ENCODE results near the gene FNDC11. TPM values are rescaled to one million over a fixed set of nuclear protein-coding genes. Genes with fewer than 3 reads are reported as not detected.
A peak's percentile ranks its signal among the peaks of the same experiment; 100 is the strongest.

FNDC11 gene
- total and polyA plus RNA-seq, 2 of the 13 experiments (the other 11 are each of a cell fraction or from before 2014, with no cell fraction given): 0.07 TPM; not detected in 1

- TF ChIP-seq STAG1 (CRISPR knock-in tag; IDR thresholded peaks at IDR 0.05): 0 out of 2 replicates have a peak, but pooled peaks have one; percentile 19
- no peak for TF ChIP-seq CEBPZ (IDR thresholded peaks at IDR 0.05; ENCODE audit: low read length)
- TF ChIP-seq XRCC5 (optimal IDR thresholded peaks at IDR 0.05; ENCODE audit: low read length): peak; percentile 69
- TF ChIP-seq ZNF563 (CRISPR knock-in tag; IDR thresholded peaks at IDR 0.05): 0 out of 2 replicates have a peak, but pooled peaks have one; percentile 27
- TF ChIP-seq EZH2 (conservative IDR thresholded peaks at IDR 0.05; ENCODE audit: low read depth, low read length): peak; percentile 69
- TF ChIP-seq CTCF (CRISPR knock-in tag; IDR thresholded peaks at IDR 0.05): peak; percentile 6; the same call in 1 of the 2 replicates
- TF ChIP-seq SNAI1 (CRISPR knock-in tag; IDR thresholded peaks at IDR 0.05; ENCODE audit: borderline replicate concordance): no peak
- no peak for TF ChIP-seq ZNF160 (CRISPR knock-in tag; IDR thresholded peaks at IDR 0.05)
- 0 out of 2 replicates have a peak, but pooled peaks have one; percentile 6 for TF ChIP-seq ZNF768 (CRISPR knock-in tag; IDR thresholded peaks at IDR 0.05)
- no peak for TF ChIP-seq THAP9 (CRISPR knock-in tag; IDR thresholded peaks at IDR 0.05; ENCODE audit: borderline replicate concordance)
- TF ChIP-seq ZNF567 (CRISPR knock-in tag; IDR thresholded peaks at IDR 0.05; ENCODE audit: borderline replicate concordance): no peak
- no peak for TF ChIP-seq GATAD1 (CRISPR knock-in tag; IDR thresholded peaks at IDR 0.05)
- TF ChIP-seq ZNF121 (CRISPR knock-in tag; IDR thresholded peaks at IDR 0.05): no peak
- TF ChIP-seq MNT (IDR thresholded peaks at IDR 0.05): no peak
Observed at GRCh38 chr20:63518351-63518861, 35.6 kb upstream of the FNDC11 start (continued).

Measured in HepG2 (cell line).